HepG2 (cell line): ENCODE data around the gene PSMB3. TPM values are rescaled to one million over a fixed set of nuclear protein-coding genes. Genes with fewer than 3 reads are reported as not detected.

Experiments used
- NFE2L2 ChIP-seq: fragments of 150-350 bp; IDR thresholded peaks from 2 replicates; pipeline ENCODE4 v1.6.1; 2014; ENCODE audit warnings: low read length
- POLR2AphosphoS5 ChIP-seq: IDR thresholded peaks from 2 replicates; pipeline ENCODE4 v1.6.1; 2012; ENCODE audit warnings: low read depth, low read length
- PRPF4 ChIP-seq: fragments of 200-400 bp; formaldehyde crosslinking; IDR thresholded peaks from 2 replicates; pipeline ENCODE4 v1.6.1; 2016; ENCODE audit warnings: low read length, low read depth; ENCODE audit not compliant: poor library complexity, severe bottlenecking
- REPIN1 ChIP-seq: sonication (generic); formaldehyde crosslinking; IDR thresholded peaks from 2 replicates; pipeline ENCODE4 v1.8.0; 2022; ENCODE audit warnings: missing genetic modification reagents, low read depth, mild to moderate bottlenecking, borderline replicate concordance
- TGIF2 ChIP-seq: IDR thresholded peaks from 2 replicates; pipeline ENCODE4 v1.6.1; 2016; ENCODE audit warnings: control low read depth, missing compliant biosample characterization
- ZFP90 ChIP-seq: sonication (generic); formaldehyde crosslinking; IDR thresholded peaks from 2 replicates; pipeline ENCODE4 v1.8.0; 2022; ENCODE audit warnings: missing genetic modification reagents, mild to moderate bottlenecking, inconsistent platforms, borderline replicate concordance
- ZNF598 ChIP-seq: sonication (generic); formaldehyde crosslinking; IDR thresholded peaks from 2 replicates; pipeline ENCODE4 v1.5.1; 2020; ENCODE audit warnings: mild to moderate bottlenecking, missing genetic modification reagents, borderline replicate concordance
- polyA plus RNA-seq, 8 experiments: library from polyadenylated mRNA; depleted of rRNA in 3 of 8; stranded (reverse) in 7 of 8; unstranded in 1 of 8; fragments of >200 nt; fragmentation: Illumina TruSeq in 4 of 8; extraction: Trizol in 4 of 8; gene quantifications; 2 replicates each; pipeline versions ENCODE4 v1.2.1 to v1.2.3, GENCODE V29; 2011 to 2016; ENCODE audit warnings: low read depth in 4 of 8, missing spikeins in 1 of 8, mixed read lengths in 1 of 8; ENCODE audit not compliant: insufficient read depth in 1 of 8
- total RNA-seq, 5 experiments: library from RNA; depleted of rRNA; stranded (reverse); fragments of >200 nt; fragmentation: Illumina TruSeq; extraction: Trizol; gene quantifications; 2 replicates each; pipeline ENCODE4 v1.2.3, GENCODE V29; 2016; ENCODE audit warnings: low read depth in 1 of 5
- TF ChIP-seq, protein P1 (sequence below): sonication (generic); formaldehyde crosslinking; IDR thresholded peaks from 2 replicates; pipeline ENCODE4 v1.4.0; 2020; ENCODE audit warnings: mild to moderate bottlenecking, missing genetic modification reagents, borderline replicate concordance
- TF ChIP-seq, protein P2 (sequence below), 2 experiments: sonication (generic) in 1 of 2; formaldehyde crosslinking in 1 of 2; IDR thresholded peaks; 2 replicates each; pipeline versions ENCODE4 v1.6.1 to v1.9.0; 2014 to 2022; ENCODE audit warnings: antibody characterized with exemption in 1 of 2, borderline replicate concordance in 1 of 2, inconsistent platforms in 1 of 2, low read depth in 1 of 2, missing genetic modification reagents in 1 of 2
- TF ChIP-seq, protein P3 (sequence below): sonication (generic); formaldehyde crosslinking; IDR thresholded peaks from 2 replicates; pipeline ENCODE4 v1.4.0; 2020; ENCODE audit warnings: missing genetic modification reagents, mild to moderate bottlenecking, borderline replicate concordance
- TF ChIP-seq, protein P4 (sequence below): sonication (generic); formaldehyde crosslinking; IDR thresholded peaks from 2 replicates; pipeline ENCODE4 v1.5.1; 2020; ENCODE audit warnings: mild to moderate bottlenecking, missing genetic modification reagents, moderate library complexity

Gene PSMB3
- total and polyA plus RNA-seq, 2 of the 13 experiments (the other 11 are each of a cell fraction or from before 2014, with no cell fraction given), result 366 to 517 TPM

DNA sequence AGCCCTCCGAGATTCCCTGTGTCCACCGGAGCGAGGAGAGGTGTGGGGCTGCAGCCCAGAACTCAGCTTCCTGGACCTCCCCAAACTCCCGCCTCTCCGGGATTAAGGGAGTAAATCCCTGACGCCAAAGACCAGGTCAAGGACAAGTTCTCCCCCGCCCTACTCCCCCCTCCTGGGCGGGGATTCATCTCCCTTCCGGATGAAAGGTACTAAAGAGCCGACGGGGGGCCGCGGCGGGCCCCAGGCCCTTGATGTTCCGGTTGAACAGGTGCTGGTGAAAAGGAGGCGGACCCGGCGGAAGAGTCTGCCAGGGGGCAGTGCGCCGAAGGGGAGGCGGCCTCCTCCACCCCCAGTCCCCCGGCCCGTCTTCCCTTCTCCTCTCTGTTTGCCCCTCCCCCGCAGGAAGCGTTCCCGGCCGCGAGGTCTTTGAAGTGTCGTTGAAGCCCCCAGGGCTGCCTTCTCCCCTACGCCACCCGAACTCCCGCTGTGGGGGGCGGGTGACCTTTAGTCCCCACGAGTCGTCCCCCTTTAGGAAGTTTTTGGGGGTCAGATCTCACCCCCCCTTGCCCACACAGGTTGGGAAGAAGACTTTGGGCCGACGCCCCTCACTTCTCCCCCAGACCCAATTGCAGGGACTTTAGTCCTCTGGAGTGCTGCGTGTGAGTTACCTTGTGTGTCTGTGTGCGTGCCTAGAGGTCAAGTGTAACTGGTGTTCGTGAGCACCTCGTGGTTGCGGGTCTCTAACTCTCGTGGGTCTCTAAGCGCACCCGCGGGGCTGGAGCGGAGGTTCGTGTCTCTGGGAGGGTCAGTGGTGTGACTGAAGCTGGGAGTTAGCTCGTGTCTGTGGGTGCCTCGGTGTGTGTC is 48.6 kb upstream of the PSMB3 start (continued):
- TF ChIP-seq, protein P1, sequence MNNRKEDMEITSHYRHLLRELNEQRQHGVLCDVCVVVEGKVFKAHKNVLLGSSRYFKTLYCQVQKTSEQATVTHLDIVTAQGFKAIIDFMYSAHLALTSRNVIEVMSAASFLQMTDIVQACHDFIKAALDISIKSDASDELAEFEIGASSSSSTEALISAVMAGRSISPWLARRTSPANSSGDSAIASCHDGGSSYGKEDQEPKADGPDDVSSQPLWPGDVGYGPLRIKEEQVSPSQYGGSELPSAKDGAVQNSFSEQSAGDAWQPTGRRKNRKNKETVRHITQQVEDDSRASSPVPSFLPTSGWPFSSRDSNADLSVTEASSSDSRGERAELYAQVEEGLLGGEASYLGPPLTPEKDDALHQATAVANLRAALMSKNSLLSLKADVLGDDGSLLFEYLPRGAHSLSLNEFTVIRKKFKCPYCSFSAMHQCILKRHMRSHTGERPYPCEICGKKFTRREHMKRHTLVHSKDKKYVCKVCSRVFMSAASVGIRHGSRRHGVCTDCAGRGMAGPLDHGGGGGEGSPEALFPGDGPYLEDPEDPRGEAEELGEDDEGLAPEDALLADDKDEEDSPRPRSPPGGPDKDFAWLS (CRISPR knock-in tag), result peak; percentile 83
- TF ChIP-seq NFE2L2 (no peak), ZNF598 (CRISPR knock-in tag) (peak; percentile 72; the same call in 1 of the 2 replicates), PRPF4 (peak; percentile 61), TGIF2 (CRISPR knock-in tag) (peak; percentile 82; the same call in 1 of the 2 replicates), REPIN1 (peak; percentile 85), ZFP90 (CRISPR knock-in tag) (no peak), POLR2AphosphoS5 (peak; percentile 81)
- TF ChIP-seq, protein P2, sequence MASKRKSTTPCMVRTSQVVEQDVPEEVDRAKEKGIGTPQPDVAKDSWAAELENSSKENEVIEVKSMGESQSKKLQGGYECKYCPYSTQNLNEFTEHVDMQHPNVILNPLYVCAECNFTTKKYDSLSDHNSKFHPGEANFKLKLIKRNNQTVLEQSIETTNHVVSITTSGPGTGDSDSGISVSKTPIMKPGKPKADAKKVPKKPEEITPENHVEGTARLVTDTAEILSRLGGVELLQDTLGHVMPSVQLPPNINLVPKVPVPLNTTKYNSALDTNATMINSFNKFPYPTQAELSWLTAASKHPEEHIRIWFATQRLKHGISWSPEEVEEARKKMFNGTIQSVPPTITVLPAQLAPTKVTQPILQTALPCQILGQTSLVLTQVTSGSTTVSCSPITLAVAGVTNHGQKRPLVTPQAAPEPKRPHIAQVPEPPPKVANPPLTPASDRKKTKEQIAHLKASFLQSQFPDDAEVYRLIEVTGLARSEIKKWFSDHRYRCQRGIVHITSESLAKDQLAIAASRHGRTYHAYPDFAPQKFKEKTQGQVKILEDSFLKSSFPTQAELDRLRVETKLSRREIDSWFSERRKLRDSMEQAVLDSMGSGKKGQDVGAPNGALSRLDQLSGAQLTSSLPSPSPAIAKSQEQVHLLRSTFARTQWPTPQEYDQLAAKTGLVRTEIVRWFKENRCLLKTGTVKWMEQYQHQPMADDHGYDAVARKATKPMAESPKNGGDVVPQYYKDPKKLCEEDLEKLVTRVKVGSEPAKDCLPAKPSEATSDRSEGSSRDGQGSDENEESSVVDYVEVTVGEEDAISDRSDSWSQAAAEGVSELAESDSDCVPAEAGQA (IDR thresholded peaks at IDR 0.05; ENCODE audit: low read depth), result peak; percentile 76
- TF ChIP-seq, protein P2 (CRISPR knock-in tag; IDR thresholded peaks at IDR 0.05; ENCODE audit: borderline replicate concordance), result peak; percentile 70
- TF ChIP-seq, protein P3, sequence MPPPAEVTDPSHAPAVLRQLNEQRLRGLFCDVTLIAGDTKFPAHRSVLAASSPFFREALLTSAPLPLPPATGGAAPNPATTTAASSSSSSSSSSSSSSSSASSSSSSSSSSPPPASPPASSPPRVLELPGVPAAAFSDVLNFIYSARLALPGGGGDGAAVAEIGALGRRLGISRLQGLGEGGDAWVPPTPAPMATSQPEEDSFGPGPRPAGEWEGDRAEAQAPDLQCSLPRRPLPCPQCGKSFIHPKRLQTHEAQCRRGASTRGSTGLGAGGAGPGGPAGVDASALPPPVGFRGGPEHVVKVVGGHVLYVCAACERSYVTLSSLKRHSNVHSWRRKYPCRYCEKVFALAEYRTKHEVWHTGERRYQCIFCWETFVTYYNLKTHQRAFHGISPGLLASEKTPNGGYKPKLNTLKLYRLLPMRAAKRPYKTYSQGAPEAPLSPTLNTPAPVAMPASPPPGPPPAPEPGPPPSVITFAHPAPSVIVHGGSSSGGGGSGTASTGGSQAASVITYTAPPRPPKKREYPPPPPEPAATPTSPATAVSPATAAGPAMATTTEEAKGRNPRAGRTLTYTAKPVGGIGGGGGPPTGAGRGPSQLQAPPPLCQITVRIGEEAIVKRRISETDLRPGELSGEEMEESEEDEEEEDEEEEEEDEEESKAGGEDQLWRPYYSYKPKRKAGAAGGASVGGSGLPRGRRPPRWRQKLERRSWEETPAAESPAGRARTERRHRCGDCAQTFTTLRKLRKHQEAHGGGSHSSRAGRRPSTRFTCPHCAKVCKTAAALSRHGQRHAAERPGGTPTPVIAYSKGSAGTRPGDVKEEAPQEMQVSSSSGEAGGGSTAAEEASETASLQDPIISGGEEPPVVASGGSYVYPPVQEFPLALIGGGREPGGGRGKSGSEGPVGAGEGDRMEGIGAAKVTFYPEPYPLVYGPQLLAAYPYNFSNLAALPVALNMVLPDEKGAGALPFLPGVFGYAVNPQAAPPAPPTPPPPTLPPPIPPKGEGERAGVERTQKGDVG (CRISPR knock-in tag), result peak; percentile 70; the same call in 1 of the 2 replicates
- TF ChIP-seq, protein P4, sequence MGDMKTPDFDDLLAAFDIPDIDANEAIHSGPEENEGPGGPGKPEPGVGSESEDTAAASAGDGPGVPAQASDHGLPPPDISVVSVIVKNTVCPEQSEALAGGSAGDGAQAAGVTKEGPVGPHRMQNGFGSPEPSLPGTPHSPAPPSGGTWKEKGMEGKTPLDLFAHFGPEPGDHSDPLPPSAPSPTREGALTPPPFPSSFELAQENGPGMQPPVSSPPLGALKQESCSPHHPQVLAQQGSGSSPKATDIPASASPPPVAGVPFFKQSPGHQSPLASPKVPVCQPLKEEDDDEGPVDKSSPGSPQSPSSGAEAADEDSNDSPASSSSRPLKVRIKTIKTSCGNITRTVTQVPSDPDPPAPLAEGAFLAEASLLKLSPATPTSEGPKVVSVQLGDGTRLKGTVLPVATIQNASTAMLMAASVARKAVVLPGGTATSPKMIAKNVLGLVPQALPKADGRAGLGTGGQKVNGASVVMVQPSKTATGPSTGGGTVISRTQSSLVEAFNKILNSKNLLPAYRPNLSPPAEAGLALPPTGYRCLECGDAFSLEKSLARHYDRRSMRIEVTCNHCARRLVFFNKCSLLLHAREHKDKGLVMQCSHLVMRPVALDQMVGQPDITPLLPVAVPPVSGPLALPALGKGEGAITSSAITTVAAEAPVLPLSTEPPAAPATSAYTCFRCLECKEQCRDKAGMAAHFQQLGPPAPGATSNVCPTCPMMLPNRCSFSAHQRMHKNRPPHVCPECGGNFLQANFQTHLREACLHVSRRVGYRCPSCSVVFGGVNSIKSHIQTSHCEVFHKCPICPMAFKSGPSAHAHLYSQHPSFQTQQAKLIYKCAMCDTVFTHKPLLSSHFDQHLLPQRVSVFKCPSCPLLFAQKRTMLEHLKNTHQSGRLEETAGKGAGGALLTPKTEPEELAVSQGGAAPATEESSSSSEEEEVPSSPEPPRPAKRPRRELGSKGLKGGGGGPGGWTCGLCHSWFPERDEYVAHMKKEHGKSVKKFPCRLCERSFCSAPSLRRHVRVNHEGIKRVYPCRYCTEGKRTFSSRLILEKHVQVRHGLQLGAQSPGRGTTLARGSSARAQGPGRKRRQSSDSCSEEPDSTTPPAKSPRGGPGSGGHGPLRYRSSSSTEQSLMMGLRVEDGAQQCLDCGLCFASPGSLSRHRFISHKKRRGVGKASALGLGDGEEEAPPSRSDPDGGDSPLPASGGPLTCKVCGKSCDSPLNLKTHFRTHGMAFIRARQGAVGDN (CRISPR knock-in tag), result peak; percentile 90
